Right lobe of liver (tissue), 6 donors: ENCODE measurements around the gene TTC28. TPM values are rescaled to one million over a fixed set of nuclear protein-coding genes. Genes with fewer than 3 reads are reported as not detected.
A peak's percentile ranks its signal among the peaks of the same experiment; 100 is the strongest.

Source experiments
- ATAC-seq, 4 donors: fragments of 200-7000 bp; cut with Tn5 transposase; one replicate each; pipeline ENCODE4 v1.9.1; 2020; ENCODE audit warnings: mild to moderate bottlenecking in 4 of 4, moderate library complexity in 4 of 4
- DNase-seq, 3 donors: peaks; one replicate each; pipeline ENCODE4 v3.0.0-alpha.2; 2020
- H3K27ac ChIP-seq, 3 donors: fragments of 200-600 bp; one replicate each; pipeline ENCODE4 v1.8.0; 2022
- H3K27me3 ChIP-seq, 2 donors: fragments of 200-600 bp; one replicate each; pipeline ENCODE4 v1.8.0; 2022
- H3K36me3 ChIP-seq, 4 donors: fragments of 200-600 bp; sonication (generic) in 1 of 4; one replicate each; pipeline versions ENCODE4 v1.5.1 to v1.8.0; 2017 to 2022; ENCODE audit warnings: control low read depth in 1 of 4
- H3K4me1 ChIP-seq, 4 donors: fragments of 200-600 bp; sonication (generic) in 1 of 4; one replicate each; pipeline versions ENCODE4 v1.5.1 to v1.8.0; 2017 to 2022; ENCODE audit warnings: control low read depth in 1 of 4
- H3K4me3 ChIP-seq, 3 donors: fragments of 200-600 bp; one replicate each; pipeline ENCODE4 v1.8.0; 2022
- H3K9me3 ChIP-seq, 4 donors: fragments of 200-600 bp; sonication (generic) in 1 of 4; one replicate each; pipeline versions ENCODE4 v1.5.1 to v1.8.0; 2017 to 2022; ENCODE audit warnings: control low read depth in 1 of 4
- POLR2A ChIP-seq: fragments of 450-650 bp; IDR thresholded peaks from one replicate; pipeline ENCODE4 v1.6.1; 2017; ENCODE audit warnings: antibody characterized with exemption, mild to moderate bottlenecking
- WGBS: methylation state at CpG from one replicate; pipeline ENCODE4 v1.1.6; 2018; ENCODE audit warnings: low coverage, low lambda C conversion rate; ENCODE audit not compliant: insufficient coverage; ENCODE audit errors: missing lambda C conversion rate; 5-methylcytosine and 5-hydroxymethylcytosine counted together
- intact Hi-C, 2 donors: fragments of 100-400 bp; cut with DNase I; formaldehyde crosslinking; loops; one replicate each; pipeline versions ENCODE4 v1.11.2 to v1.14.1; 2022
- total RNA-seq, 6 experiments: library from RNA; depleted of rRNA in 2 of 6; stranded (reverse); fragments of >200 nt in 2 of 6; fragmentation: NEBNext Ultra II Directional in 3 of 6; extraction: Animal tissue kit (Norgen Biotek cat#: 25700) in 3 of 6; gene quantifications; one replicate each; pipeline versions ENCODE4 v1.1.0 to v1.2.4, GENCODE V29; 2016 to 2023
- TF ChIP-seq, protein P1 (sequence below), 4 donors: fragments of 200-600 bp in 3 of 4; fragments of 450-650 bp in 1 of 4; IDR thresholded peaks; one replicate each; pipeline versions ENCODE4 v1.5.1 to v1.8.0; 2016 to 2022; ENCODE audit warnings: antibody characterized with exemption in 4 of 4, mild to moderate bottlenecking in 2 of 4
- donor health status: DM: no; HTN: yes; CAD: no.
- donor health status: DM: no; HTN: no; CAD: no.
- donor health status: DM: no; HTN: no; CAD: no.
- donor health status: DM: no; HTN: yes; CAD: no.
- donor health status: DM: no; HTN: yes; CAD: no.

The TTC28 gene
- total RNA-seq, 6 experiments from 2014 or later: 9.4 to 38.3 (median 15.0) TPM

DNA sequence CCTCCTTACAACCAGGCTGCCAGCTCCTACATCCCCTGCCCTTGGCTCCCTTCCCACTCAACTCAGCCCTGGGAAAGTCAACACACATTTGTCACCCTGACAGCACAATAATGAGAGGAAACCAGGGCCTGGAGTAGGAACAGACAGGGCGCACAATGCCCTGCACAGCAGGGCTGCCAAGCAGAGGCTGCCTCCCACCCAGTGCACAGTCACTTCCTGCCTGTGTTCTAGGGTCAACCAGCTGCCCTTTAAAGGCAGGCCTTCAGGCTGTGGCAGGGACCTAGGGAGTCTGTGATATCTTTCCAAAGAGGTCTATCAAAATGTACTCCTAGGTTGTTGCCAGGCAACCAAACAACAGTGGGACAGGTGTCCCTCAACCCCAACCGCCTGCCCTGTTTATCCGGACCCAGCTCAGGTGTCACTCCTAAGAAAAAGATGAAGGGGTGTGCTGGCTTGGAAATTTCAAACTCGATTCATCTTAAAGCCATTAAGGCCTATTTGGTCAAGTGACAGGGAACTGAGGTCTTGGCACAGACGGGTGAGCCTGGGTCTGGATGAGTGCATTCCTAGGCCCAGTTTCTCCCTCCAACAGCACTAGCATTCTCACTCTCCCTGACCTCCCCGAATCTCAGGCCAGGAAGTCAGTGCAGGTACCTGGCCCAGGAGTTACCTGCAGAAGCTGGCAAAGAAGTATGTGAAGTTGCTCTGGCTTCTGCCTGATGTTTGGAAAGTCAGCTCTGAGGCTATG lies 650.3 kb downstream of the TTC28 start:
- intact Hi-C loops: loop anchor here in 1 of 2 donors (10.0 kb wide), 1 partner anchor 565 kb away; no protein-coding TSS in a partner anchor
- peak in 1 of 3 donors; percentile 38 for DNase-seq
- Histone ChIP-seq H3K27ac (no peak overlapping the region), H3K27me3 (no peaks in the 10 kb centered on the region), H3K4me3 (no peak overlapping the region), H3K36me3 (no peaks in the 10 kb centered on the region), H3K4me1 (no peaks in the 10 kb centered on the region), H3K9me3 (no peaks in the 10 kb centered on the region)
- WGBS: no CpG with 5 or more reads among the region's 6 CpGs
- peak; percentile 78 to 84 (median 82) for ATAC-seq
- TF ChIP-seq, protein P1, sequence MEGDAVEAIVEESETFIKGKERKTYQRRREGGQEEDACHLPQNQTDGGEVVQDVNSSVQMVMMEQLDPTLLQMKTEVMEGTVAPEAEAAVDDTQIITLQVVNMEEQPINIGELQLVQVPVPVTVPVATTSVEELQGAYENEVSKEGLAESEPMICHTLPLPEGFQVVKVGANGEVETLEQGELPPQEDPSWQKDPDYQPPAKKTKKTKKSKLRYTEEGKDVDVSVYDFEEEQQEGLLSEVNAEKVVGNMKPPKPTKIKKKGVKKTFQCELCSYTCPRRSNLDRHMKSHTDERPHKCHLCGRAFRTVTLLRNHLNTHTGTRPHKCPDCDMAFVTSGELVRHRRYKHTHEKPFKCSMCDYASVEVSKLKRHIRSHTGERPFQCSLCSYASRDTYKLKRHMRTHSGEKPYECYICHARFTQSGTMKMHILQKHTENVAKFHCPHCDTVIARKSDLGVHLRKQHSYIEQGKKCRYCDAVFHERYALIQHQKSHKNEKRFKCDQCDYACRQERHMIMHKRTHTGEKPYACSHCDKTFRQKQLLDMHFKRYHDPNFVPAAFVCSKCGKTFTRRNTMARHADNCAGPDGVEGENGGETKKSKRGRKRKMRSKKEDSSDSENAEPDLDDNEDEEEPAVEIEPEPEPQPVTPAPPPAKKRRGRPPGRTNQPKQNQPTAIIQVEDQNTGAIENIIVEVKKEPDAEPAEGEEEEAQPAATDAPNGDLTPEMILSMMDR (IDR thresholded peaks at IDR 0.05): no peak
- no peak for TF ChIP-seq POLR2A

GRCh38 chr22:28027453-28028448 lies 651.9 kb downstream of the TTC28 start:
- no peak overlapping the region for H3K27ac ChIP-seq
- WGBS: 86% methylated on average over 4 of the region's 13 CpGs

GRCh38 chr22:28025866-28026575 lies 653.6 kb downstream of the TTC28 start:
- Histone ChIP-seq H3K36me3 (no peaks in the 10 kb centered on the region), H3K4me3 (no peak overlapping the region), H3K9me3 (no peaks in the 10 kb centered on the region), H3K27ac (no peak overlapping the region), H3K4me1 (no peaks in the 10 kb centered on the region), H3K27me3 (no peaks in the 10 kb centered on the region)
- no peak for ATAC-seq
- TF ChIP-seq, protein P1 (IDR thresholded peaks at IDR 0.05): no peak
- DNase-seq: peak in 1 of 3 donors; percentile 14
- 100% methylated on average over 3 of the region's 12 CpGs for WGBS
- intact Hi-C loops: loop anchor here in 1 of 2 donors (10.0 kb wide), 1 partner anchor 569 kb away; no protein-coding TSS in a partner anchor

More at GRCh38 chr22:28027453-28028448, 651.9 kb downstream of the TTC28 start:
- H3K9me3 ChIP-seq: no peaks in the 10 kb centered on the region
- H3K27me3 ChIP-seq: no peaks in the 10 kb centered on the region
- no peaks in the 10 kb centered on the region for H3K4me1 ChIP-seq
- DNase-seq (no peak), ATAC-seq (no peak)
- TF ChIP-seq POLR2A: no peak
- TF ChIP-seq, protein P1 (IDR thresholded peaks at IDR 0.05): no peak
- no peak overlapping the region for H3K4me3 ChIP-seq
- intact Hi-C loops: loop anchor here in 1 of 2 donors (10.0 kb wide), 1 partner anchor 567 kb away; no protein-coding TSS in a partner anchor
- no peaks in the 10 kb centered on the region for H3K36me3 ChIP-seq

DNA sequence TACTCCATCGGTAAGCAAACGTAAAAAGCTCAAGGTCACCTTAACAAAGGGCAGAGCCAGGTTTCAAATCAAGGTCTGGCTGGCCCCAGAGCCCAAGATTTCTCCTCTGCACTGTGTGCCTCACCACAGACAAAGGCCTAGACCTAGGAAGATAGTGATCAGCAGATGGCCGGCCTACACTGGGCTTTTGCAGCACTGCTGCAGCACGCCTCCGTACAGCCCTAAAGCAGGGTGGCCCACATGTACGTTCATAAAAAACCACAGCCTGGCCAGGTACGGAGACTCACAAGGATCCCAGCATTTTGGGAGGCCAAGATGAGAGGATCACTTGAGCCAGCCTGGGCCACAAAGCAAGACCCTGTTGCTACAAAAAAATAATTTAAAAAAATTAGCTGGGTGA lies 654.3 kb downstream of the TTC28 start:
- Histone ChIP-seq H3K4me3 (no peak overlapping the region), H3K9me3 (no peaks in the 10 kb centered on the region), H3K27ac (no peak overlapping the region), H3K4me1 (no peaks in the 10 kb centered on the region), H3K27me3 (no peaks in the 10 kb centered on the region), H3K36me3 (no peaks in the 10 kb centered on the region)
- TF ChIP-seq, protein P1 (IDR thresholded peaks at IDR 0.05): no peak
- TF ChIP-seq POLR2A: no peak
- ATAC-seq (no peak), DNase-seq (peak in 1 of 3 donors; percentile 23)
- intact Hi-C loops: loop anchor here in 1 of 2 donors (10.0 kb wide), 1 partner anchor 569 kb away; no protein-coding TSS in a partner anchor
- 79% methylated on average over 7 of the region's 7 CpGs for WGBS
